Nephron progenitor cell (in vitro differentiated cells): ENCODE results near the gene ATE1.
"Not testable (repeated sequence)": the region's sequence is repeated elsewhere in the genome, so short reads cannot be mapped to it uniquely, and the experiment has no call there.

Source experiments
- DNase-seq: peaks from one replicate; pipeline ENCODE4 v3.0.0; 2021
- H3K27ac Mint-ChIP-seq: 2 replicates; pipeline ENCODE4 v1.8.0; 2021; ENCODE audit warnings: mild to moderate bottlenecking, moderate library complexity, mixed read lengths
- H3K27me3 Mint-ChIP-seq: 2 replicates; pipeline ENCODE4 v1.8.0; 2021; ENCODE audit warnings: mild to moderate bottlenecking, low read depth, mixed read lengths; ENCODE audit not compliant: poor library complexity
- H3K36me3 Mint-ChIP-seq: 2 replicates; pipeline ENCODE4 v1.8.0; 2021; ENCODE audit warnings: low read depth, mixed read lengths
- H3K4me1 Mint-ChIP-seq: 2 replicates; pipeline ENCODE4 v1.8.0; 2021; ENCODE audit warnings: mixed read lengths
- H3K4me3 Mint-ChIP-seq: 2 replicates; pipeline ENCODE4 v1.8.0; 2021; ENCODE audit warnings: mild to moderate bottlenecking, moderate library complexity, mixed read lengths
- H3K9me3 Mint-ChIP-seq: 2 replicates; pipeline ENCODE4 v1.8.0; 2021; ENCODE audit warnings: mild to moderate bottlenecking, moderate library complexity, mixed read lengths
- TF ChIP-seq, protein P1 (sequence below): fragments of 200-600 bp; sonication (generic); IDR thresholded peaks from 2 replicates; pipeline ENCODE4 v1.5.0; 2021; ENCODE audit warnings: antibody characterized with exemption

ATE1 gene

DNA sequence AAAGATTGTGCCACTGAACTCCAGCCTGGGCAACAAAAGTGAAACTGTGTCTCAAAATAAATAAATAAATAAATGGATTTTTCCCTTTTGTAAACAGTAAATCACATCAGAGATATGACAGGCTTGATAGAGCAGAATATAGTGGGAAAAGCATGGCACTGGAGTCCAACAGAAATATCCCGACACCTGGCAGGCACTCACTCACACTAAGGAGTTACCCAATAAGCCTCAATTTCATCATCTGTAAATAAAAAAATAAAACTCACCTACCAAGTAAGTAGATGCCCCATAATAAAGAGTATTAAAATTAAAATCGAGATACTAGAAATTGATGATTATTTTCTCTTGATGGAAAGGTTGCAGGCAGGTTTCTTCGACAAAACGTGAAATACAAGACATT, 1.7 kb downstream of the ATE1 start:
- TF ChIP-seq, protein P1, sequence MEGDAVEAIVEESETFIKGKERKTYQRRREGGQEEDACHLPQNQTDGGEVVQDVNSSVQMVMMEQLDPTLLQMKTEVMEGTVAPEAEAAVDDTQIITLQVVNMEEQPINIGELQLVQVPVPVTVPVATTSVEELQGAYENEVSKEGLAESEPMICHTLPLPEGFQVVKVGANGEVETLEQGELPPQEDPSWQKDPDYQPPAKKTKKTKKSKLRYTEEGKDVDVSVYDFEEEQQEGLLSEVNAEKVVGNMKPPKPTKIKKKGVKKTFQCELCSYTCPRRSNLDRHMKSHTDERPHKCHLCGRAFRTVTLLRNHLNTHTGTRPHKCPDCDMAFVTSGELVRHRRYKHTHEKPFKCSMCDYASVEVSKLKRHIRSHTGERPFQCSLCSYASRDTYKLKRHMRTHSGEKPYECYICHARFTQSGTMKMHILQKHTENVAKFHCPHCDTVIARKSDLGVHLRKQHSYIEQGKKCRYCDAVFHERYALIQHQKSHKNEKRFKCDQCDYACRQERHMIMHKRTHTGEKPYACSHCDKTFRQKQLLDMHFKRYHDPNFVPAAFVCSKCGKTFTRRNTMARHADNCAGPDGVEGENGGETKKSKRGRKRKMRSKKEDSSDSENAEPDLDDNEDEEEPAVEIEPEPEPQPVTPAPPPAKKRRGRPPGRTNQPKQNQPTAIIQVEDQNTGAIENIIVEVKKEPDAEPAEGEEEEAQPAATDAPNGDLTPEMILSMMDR, result no peak
- Mint-ChIP-seq H3K4me1 (peaks cover 52% of the 10 kb centered on the region), H3K27me3 (no peaks in the 10 kb centered on the region), H3K4me3 (peak overlapping the region; percentile 89), H3K27ac (no peak overlapping the region), H3K9me3 (no peaks in the 10 kb centered on the region), H3K36me3 (peaks cover 20% of the 10 kb centered on the region)
- no peak for DNase-seq

DNA sequence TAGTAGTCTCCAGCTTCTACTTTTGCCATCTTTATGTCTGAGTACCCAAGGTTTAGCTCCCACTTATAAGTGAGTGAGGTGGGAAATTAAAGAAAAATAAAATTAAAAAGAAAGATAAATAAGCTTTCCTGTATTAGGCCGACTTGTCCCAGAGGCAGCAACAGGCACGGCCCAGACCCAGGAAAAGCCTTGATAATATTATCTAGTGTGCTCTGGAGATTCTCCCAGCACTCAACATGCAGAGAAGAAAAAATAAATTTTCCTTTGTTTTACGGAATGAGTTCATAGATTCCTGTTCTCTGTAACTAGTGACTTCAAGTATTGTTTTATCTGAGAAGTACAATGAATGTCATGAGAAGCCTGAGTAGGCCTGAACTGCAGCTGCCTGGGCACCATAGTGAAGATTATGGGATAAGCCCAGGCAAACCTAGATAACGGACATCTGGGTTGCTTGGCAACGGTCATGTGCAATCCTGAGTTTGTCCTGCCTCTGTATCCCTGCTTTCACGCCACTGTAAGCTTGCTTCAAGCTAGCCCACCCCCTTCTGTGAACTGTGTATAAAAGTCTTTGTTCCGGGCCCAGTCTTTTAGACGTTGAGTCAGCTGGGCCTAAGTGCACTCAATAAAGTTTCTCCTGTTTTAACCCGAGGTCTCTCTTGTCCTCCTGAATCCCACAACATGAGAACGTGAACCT, 6.4 kb downstream of the ATE1 start:
- no peak overlapping the region for H3K4me3 Mint-ChIP-seq
- TF ChIP-seq, protein P1, result no peak
- no peak for DNase-seq
- no peaks in the 10 kb centered on the region for H3K9me3 Mint-ChIP-seq
- H3K4me1 Mint-ChIP-seq, result peaks cover 19% of the 10 kb centered on the region
- peak overlapping the region; percentile 73 for H3K27ac Mint-ChIP-seq
- H3K27me3 Mint-ChIP-seq, result no peaks in the 10 kb centered on the region
- H3K36me3 Mint-ChIP-seq, result peaks cover 64% of the 10 kb centered on the region

DNA sequence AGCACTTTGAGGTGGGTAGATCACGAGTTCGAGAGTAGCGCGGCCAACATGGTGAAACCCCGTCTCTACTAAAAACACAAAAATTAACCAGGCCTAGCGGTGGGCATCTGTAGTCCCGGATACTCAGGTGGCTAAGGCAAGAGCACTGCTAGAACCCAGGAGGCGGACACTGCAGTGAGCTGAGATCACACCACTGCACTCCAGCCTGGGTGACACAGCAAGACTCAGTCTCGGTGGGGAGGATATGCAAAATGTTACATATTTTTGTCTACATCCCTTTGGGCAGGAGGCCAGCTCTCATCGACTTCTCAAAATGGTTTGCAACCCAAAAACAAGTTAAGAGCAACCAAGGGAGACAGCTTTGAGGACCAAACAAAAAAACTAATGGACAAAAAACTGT, 8.2 kb downstream of the ATE1 start:
- H3K27ac Mint-ChIP-seq, result no peak overlapping the region
- no peak for DNase-seq
- H3K4me1 Mint-ChIP-seq, result peaks cover 9% of the 10 kb centered on the region
- H3K27me3 Mint-ChIP-seq, result no peaks in the 10 kb centered on the region
- no peaks in the 10 kb centered on the region for H3K9me3 Mint-ChIP-seq
- H3K36me3 Mint-ChIP-seq, result peaks cover 81% of the 10 kb centered on the region
- TF ChIP-seq, protein P1, result no peak
- H3K4me3 Mint-ChIP-seq, result no peak overlapping the region

DNA sequence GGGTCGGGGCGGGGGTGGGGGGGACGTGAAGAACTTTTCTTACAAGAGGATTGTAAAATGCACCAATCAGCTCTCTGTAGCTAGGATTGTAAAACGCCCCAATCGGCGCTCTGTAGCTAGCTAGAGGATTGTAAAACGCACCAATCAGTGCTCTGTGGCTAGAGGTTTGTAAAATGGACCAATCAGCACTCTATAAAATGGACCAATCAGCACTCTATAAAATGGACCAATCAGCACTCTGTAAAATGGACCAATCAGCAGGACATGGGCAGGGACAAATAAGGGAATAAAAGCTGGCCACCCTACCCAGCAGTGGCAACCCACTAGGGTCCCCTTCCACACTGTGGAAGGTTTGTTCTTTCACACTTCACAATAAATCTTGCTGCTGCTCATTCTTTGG, 9.0 kb downstream of the ATE1 start:
- not testable (repeated sequence) for H3K9me3 Mint-ChIP-seq, H3K27ac Mint-ChIP-seq, H3K27me3 Mint-ChIP-seq, H3K4me1 Mint-ChIP-seq, H3K4me3 Mint-ChIP-seq, DNase-seq
- peaks cover 89% of the 10 kb centered on the region for H3K36me3 Mint-ChIP-seq

DNA sequence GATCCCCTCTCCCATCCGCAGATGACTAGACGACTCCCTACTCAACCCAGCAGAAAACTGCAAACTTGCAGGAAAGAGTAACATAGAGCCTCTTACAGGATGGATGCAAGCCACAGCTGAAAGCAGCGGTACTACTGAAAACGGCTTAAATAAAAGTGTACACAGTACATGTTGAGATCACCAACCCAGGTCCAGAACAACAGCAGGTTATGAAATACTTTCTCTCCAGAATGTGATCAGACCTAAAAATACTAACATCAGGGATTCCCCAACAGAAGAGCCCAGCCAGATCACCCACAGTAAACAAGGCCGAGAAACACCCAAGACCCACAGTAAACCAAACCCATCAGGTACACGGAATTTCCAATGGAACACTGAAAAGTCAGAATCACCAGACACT, 13.2 kb downstream of the ATE1 start:
- TF ChIP-seq, protein P1, result no peak
- no peak overlapping the region for H3K27ac Mint-ChIP-seq
- DNase-seq, result no peak
- H3K36me3 Mint-ChIP-seq, result peaks cover 86% of the 10 kb centered on the region
- no peaks in the 10 kb centered on the region for H3K27me3 Mint-ChIP-seq
- H3K4me1 Mint-ChIP-seq, result no peaks in the 10 kb centered on the region
- no peak overlapping the region for H3K4me3 Mint-ChIP-seq
- H3K9me3 Mint-ChIP-seq, result no peaks in the 10 kb centered on the region

DNA sequence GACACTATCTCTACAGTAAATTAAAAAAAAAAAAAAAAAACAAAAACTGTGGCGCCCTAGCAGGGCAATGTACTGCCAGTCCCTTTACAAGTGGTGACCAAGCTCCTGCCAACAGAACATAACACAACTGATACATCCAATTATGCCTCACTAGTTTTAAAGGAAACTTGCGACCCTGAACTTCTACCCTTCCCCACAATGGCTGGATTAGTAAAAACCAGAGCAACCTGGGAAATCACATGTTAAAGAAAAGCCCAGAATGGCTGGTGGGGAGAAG, 16.5 kb downstream of the ATE1 start:
- Mint-ChIP-seq H3K36me3 (peaks cover 77% of the 10 kb centered on the region), H3K27me3 (no peaks in the 10 kb centered on the region), H3K4me3 (no peak overlapping the region), H3K27ac (no peak overlapping the region), H3K9me3 (no peaks in the 10 kb centered on the region), H3K4me1 (no peaks in the 10 kb centered on the region)
- TF ChIP-seq, protein P1, result no peak
- DNase-seq, result no peak
